ENCODE data around the gene ADGRD1.

GRCh38 chr12:130960058-130960457 lies 6.4 kb downstream of the ADGRD1 start:
- TF ChIP-seq OVOL2 (CRISPR knock-in tag; IDR thresholded peaks at IDR 0.05; ENCODE audit: borderline replicate concordance) (no peak), ZSCAN18 (CRISPR knock-in tag; IDR thresholded peaks at IDR 0.05) (no peak), PRDM15 (CRISPR knock-in tag; IDR thresholded peaks at IDR 0.05) (no peak), CTCF (IDR thresholded peaks at IDR 0.05) (no peak), USF2 (CRISPR knock-in tag; IDR thresholded peaks at IDR 0.05) (no peak), ATF2 (CRISPR knock-in tag; IDR thresholded peaks at IDR 0.05; ENCODE audit: borderline replicate concordance, low read depth) (no peak), ZNF219 (CRISPR knock-in tag; IDR thresholded peaks at IDR 0.05; ENCODE audit: borderline replicate concordance) (no peak), ZBTB43 (CRISPR knock-in tag; IDR thresholded peaks at IDR 0.05) (no peak), FOXJ3 (CRISPR knock-in tag; IDR thresholded peaks at IDR 0.05; ENCODE audit: borderline replicate concordance) (no peak), NFE2L1 (CRISPR knock-in tag; IDR thresholded peaks at IDR 0.05) (no peak), TEAD1 (CRISPR knock-in tag; IDR thresholded peaks at IDR 0.05) (no peak), ZNF232 (CRISPR knock-in tag; IDR thresholded peaks at IDR 0.05) (no peak)

Measured in WTC11 (cell line).